Choroid plexus epithelial cell (primary cell): ENCODE data around the gene PRKAB2.
"Not testable (repeated sequence)": the region's sequence is repeated elsewhere in the genome, so short reads cannot be mapped to it uniquely, and the experiment has no call there.

Source experiments
- DNase-seq: peaks from one replicate; pipeline ENCODE4 v3.0.0-alpha.2; 2010; ENCODE audit warnings: low read depth
- H3K4me3 ChIP-seq: 2 replicates; pipeline ENCODE4 v1.5.1; 2011; ENCODE audit warnings: low read depth, mild to moderate bottlenecking, control low read depth, low read length, moderate library complexity
- TF ChIP-seq, protein P1 (sequence below): conservative IDR thresholded peaks from 2 replicates; pipeline ENCODE4 v1.5.1; 2011; ENCODE audit warnings: low read depth, mild to moderate bottlenecking, control low read depth, inconsistent platforms, low read length, moderate library complexity

Gene PRKAB2

DNA sequence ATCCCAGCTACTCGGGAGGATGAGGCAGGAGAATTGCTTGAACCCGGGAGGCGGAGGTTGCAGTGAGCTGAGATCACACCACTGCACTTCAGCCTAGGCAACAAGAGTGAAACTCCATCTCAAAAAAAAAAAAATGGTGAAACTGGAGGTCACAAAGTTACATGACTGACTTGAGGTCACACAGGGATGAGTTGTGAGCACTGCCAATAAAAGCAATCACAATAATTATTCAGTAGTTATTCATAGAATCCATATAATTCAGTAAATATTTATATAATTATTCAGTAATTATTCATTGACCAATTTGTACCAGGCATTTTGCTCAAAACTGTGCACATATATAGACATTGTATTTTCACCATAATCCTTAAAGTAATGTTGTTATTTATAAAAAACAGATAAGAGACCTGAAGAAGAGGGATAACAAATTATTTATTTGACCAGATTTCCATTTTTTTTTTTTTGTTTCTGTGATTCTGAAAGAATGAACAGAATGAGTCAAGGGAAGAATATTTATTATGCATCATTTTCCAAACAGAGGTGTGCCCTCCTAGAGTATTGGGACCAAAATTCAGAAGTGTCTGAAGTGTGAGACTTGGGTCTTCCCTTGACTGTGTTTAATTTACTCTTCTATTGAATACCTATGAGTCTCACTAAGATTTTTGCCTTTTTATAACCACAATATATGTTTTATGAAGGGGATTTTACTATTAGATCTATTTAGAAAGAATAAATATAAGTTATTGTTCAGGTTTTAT is 43.0 kb downstream of the PRKAB2 start:
- no peak for DNase-seq
- TF ChIP-seq, protein P1, sequence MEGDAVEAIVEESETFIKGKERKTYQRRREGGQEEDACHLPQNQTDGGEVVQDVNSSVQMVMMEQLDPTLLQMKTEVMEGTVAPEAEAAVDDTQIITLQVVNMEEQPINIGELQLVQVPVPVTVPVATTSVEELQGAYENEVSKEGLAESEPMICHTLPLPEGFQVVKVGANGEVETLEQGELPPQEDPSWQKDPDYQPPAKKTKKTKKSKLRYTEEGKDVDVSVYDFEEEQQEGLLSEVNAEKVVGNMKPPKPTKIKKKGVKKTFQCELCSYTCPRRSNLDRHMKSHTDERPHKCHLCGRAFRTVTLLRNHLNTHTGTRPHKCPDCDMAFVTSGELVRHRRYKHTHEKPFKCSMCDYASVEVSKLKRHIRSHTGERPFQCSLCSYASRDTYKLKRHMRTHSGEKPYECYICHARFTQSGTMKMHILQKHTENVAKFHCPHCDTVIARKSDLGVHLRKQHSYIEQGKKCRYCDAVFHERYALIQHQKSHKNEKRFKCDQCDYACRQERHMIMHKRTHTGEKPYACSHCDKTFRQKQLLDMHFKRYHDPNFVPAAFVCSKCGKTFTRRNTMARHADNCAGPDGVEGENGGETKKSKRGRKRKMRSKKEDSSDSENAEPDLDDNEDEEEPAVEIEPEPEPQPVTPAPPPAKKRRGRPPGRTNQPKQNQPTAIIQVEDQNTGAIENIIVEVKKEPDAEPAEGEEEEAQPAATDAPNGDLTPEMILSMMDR: no peak
- no peak overlapping the region for H3K4me3 ChIP-seq

DNA sequence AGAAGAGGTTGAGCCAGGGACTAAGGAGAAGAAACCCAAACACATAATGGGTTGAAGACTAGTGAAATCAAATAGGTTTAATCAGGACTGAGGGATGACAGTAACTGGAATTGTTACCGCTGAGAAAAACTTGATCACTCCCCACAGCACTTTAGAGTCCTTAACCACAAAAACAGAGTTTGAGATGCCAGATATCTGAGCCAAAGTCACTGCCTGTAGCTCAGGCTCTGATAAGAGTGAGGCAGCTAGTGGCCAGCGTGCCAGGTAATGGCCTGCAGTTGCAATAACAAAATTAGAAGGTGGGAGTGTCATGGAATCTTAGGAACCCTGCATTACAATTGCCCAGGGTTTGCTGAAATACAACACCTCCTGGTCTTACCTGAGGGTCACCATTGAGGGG is 48.0 kb downstream of the PRKAB2 start:
- no peak for DNase-seq

DNA sequence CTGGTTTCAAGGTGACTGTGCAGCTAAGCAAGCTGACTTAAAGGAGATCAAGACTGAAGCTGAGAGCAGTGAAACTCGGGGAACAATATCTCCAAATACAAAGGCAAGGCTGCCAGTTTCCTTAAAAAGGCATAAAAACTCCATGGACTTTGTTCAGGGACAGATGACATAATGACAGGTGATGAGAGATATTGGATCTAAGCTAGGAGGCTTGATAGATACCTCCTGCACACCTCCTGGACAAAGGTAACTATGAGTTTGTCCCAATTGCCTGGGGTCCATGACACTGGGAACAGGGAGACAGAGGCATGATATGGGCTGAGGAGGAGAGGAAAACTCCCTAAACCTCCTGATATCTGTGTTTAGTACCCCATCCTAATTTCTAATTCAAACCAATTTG is 55.2 kb downstream of the PRKAB2 start:
- H3K4me3 ChIP-seq: no peak overlapping the region
- TF ChIP-seq, protein P1: no peak
- no peak for DNase-seq

More for the DNA sequence above, 48.0 kb downstream of the PRKAB2 start:
- no peak overlapping the region for H3K4me3 ChIP-seq
- TF ChIP-seq, protein P1: no peak

DNA sequence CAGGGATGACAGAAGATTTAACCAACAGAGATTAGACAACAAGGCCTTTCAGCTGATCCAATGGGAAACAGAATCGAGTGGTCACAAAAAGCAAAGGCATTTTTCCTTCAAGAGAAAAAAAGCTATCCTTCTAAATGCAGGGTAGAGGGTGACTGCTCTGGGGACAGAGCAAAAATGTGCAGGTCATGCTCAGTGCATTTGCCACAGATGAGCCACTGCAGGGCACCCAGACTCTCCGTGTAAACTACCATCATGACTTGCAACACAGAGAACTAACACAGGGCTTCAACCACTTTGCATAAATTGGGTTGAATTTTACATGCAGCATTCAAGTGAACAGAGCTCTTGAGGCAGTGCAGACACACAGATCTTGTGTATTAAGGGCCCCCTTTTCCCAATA is 56.8 kb downstream of the PRKAB2 start:
- no peak for DNase-seq
- H3K4me3 ChIP-seq: no peak overlapping the region
- TF ChIP-seq, protein P1: no peak

DNA sequence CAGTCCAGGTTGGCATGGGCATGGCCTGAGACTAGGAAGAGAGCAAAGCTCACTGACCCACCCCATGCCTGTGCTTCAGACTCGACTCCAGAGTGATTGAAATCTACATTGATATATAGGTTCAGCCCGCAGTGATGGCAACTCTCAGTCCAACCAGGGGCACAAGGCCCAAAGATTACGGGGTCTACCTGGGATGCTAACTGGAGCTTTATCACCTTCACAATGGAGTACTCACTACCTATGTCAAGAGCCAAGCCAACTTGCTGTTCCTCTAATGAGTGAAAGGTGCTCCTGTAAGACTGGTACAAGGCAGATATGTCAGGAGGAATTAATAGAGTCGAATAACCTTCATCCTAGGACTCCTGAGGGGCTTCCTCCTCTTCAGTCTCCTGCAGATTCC is 57.2 kb downstream of the PRKAB2 start:
- DNase-seq, H3K4me3 ChIP-seq: not testable (repeated sequence)

DNA sequence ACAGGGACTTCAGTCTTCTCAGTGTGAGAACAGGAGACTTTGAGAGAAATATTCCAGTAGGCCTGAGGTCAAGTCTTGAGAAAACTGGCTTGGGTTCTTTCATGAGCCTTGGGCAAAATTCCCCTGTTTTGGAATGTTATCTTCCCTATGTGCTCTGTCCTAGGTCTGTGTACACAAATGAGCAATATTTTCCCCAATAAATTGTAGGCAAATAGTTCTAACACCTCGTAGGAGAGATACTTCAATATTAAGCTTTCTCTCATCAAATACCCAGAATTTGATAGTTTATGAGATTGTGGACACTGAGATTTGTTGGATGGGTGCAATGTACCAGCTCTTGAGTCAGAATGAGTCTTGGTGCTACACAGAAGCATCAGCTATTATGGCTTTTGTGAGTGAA is 57.9 kb downstream of the PRKAB2 start:
- not testable (repeated sequence) for H3K4me3 ChIP-seq, DNase-seq

DNA sequence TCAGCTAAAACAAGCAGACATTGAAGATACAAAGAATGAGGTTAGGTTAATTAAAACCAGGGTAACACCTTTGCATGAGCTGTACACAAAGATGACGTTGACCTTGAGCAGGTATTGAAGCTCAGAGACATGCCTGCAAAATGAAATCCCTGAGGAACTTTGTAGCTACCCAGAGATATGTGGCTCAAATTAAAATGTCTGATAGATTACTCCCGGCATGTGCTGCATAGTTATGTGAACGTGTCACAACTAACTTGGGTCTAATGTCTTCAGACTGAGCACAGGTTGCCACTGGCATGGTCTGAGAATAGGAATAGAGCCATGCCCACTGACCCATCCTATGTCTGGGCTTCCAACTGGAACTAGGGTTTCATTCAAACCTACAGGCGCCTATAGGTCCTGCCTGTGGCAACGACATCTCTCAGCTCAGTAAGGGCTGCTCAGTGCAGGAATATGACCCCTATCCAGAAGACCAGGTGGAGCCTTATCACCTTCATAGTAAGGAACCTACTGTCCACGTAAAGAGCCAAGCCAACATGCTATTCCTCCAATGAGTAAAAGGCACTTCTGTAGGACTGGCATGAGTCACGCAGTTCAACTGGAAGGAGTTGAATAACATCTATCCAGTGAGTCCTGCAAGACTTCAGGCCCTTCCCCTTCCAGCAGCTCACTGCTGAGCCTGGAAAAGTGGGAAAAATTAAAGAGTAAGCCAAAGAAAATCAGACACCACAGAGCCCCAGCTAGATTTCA is 60.7 kb downstream of the PRKAB2 start:
- TF ChIP-seq, protein P1: no peak
- no peak overlapping the region for H3K4me3 ChIP-seq
- DNase-seq: no peak

DNA sequence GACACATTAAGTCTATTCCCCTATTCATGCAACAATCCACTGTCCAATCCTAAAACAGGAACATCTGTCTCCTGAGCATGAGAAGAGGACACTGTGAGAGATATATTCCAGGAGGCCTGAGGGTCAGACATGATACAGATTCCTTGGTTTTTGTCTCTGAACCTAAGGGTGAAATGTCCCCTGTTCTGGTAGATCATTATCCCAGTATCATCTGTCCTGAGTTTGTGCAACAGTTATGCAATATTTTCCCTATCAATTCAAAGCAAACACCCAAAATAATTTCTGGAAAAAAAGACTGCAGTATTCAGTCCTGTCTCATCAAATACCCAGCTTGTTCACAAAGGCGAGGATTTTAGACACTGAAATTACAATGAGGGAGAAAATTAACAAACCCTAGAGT is 61.4 kb downstream of the PRKAB2 start:
- TF ChIP-seq, protein P1: no peak
- no peak overlapping the region for H3K4me3 ChIP-seq
- no peak for DNase-seq
